Gastrocnemius medialis (tissue), 4 donors: ENCODE data around the gene TERT. TPM values are rescaled to one million over a fixed set of nuclear protein-coding genes. Genes with fewer than 3 reads are reported as not detected.

Experiments used
- ATAC-seq, 2 donors: fragments of 150-250 bp; one replicate each; pipeline ENCODE4 v1.9.1; 2016
- DNase-seq, 2 donors: peaks; one replicate each; pipeline ENCODE4 v3.0.0-alpha.2; 2019
- H3K27ac ChIP-seq, 4 donors: fragments of 200-600 bp; sonication (generic); 1 replicate in 1 of 4; 2 replicates in 3 of 4; pipeline ENCODE4 v1.5.1; 2016 to 2018; ENCODE audit warnings: mild to moderate bottlenecking in 2 of 4, moderate library complexity in 1 of 4
- H3K27me3 ChIP-seq, 3 donors: fragments of 200-600 bp; sonication (generic) in 2 of 3; 1 replicate in 1 of 3; 2 replicates in 2 of 3; pipeline versions ENCODE4 v1.5.1 to v1.6.0; 2016 to 2019; ENCODE audit warnings: mild to moderate bottlenecking in 1 of 3, moderate library complexity in 1 of 3
- H3K36me3 ChIP-seq, 2 donors: fragments of 200-600 bp; sonication (generic) in 1 of 2; one replicate each; pipeline ENCODE4 v1.5.1; 2017 to 2018
- H3K4me1 ChIP-seq, 2 donors: fragments of 200-600 bp; sonication (generic) in 1 of 2; one replicate each; pipeline ENCODE4 v1.5.1; 2016 to 2017; ENCODE audit warnings: mild to moderate bottlenecking in 2 of 2
- H3K4me3 ChIP-seq, 4 donors: fragments of 200-600 bp; sonication (generic) in 3 of 4; 1 replicate in 1 of 4; 2 replicates in 3 of 4; pipeline ENCODE4 v1.5.1; 2016 to 2019; ENCODE audit warnings: mild to moderate bottlenecking in 2 of 4
- H3K9me3 ChIP-seq, 3 donors: fragments of 200-600 bp; sonication (generic) in 2 of 3; 1 replicate in 1 of 3; 2 replicates in 2 of 3; pipeline ENCODE4 v1.5.1; 2016 to 2019
- CTCF ChIP-seq, 5 experiments: fragments of 450-650 bp in 3 of 5; fragments of 200-600 bp in 2 of 5; sonication (generic) in 2 of 5; IDR thresholded peaks in 4 of 5; conservative IDR thresholded peaks in 1 of 5; 1 replicate in 4 of 5; 2 replicates in 1 of 5; pipeline ENCODE4 v1.5.1; 2016 to 2019; ENCODE audit warnings: antibody characterized with exemption in 5 of 5, mild to moderate bottlenecking in 3 of 5, moderate library complexity in 3 of 5
- POLR2A ChIP-seq, 2 donors: fragments of 450-650 bp; IDR thresholded peaks; one replicate each; pipeline ENCODE4 v1.6.1; 2017; ENCODE audit warnings: antibody characterized with exemption in 2 of 2, mild to moderate bottlenecking in 2 of 2, moderate library complexity in 2 of 2
- in situ Hi-C, 4 donors: fragments of 200-750 bp; cut with MboI; loops; one replicate each; pipeline versions ENCODE4 v1.15.0 to v1.8.0; 2017; ENCODE audit warnings: low sequenced_read_pairs in 4 of 4
- intact Hi-C: fragments of 100-400 bp; cut with DNase I; formaldehyde crosslinking; loops from one replicate; pipeline ENCODE4 v1.15.1; 2023; ENCODE audit warnings: low total_unique reads
- total RNA-seq, 4 donors: library from RNA; depleted of rRNA; stranded (reverse); fragments of >200 nt; gene quantifications; one replicate each; pipeline versions ENCODE4 v1.1.0 to v1.2.3, GENCODE V29; 2016

Gene TERT
- total RNA-seq, 4 donors from 2014 or later: not detected

- no peak overlapping the region for H3K4me3 ChIP-seq
- intact Hi-C loops: no loop called here
- H3K4me1 ChIP-seq: no peaks in the 10 kb centered on the region
- DNase-seq: no peak
- no peak for ATAC-seq
- TF ChIP-seq CTCF (IDR thresholded peaks at IDR 0.05 in 4 of 5, conservative IDR thresholded peaks at IDR 0.05 in 1 of 5) (no peak), POLR2A (IDR thresholded peaks at IDR 0.05) (no peak)
- peaks cover 0 to 6% (median 0%) of the 10 kb centered on the region in 3 donors for H3K27me3 ChIP-seq
- in situ Hi-C loops: no loop called here
- no peaks in the 10 kb centered on the region for H3K36me3 ChIP-seq
- H3K27ac ChIP-seq: no peak overlapping the region
- no peaks in the 10 kb centered on the region for H3K9me3 ChIP-seq
Measured at GRCh38 chr5:1222147-1222546, 72.7 kb downstream of the TERT start.

GRCh38 chr5:1221721-1222120 is 73.1 kb downstream of the TERT start:
- H3K4me1 ChIP-seq: no peaks in the 10 kb centered on the region
- DNase-seq: no peak
- no peak for TF ChIP-seq POLR2A (IDR thresholded peaks at IDR 0.05)
- no peak for TF ChIP-seq CTCF (IDR thresholded peaks at IDR 0.05 in 4 of 5, conservative IDR thresholded peaks at IDR 0.05 in 1 of 5)
- no peak overlapping the region for H3K27ac ChIP-seq
- H3K9me3 ChIP-seq: no peaks in the 10 kb centered on the region
- in situ Hi-C loops (no loop called here), intact Hi-C loops (no loop called here)
- no peaks in the 10 kb centered on the region for H3K36me3 ChIP-seq
- no peak for ATAC-seq
- no peak overlapping the region for H3K4me3 ChIP-seq
- H3K27me3 ChIP-seq: peaks cover 0 to 6% (median 0%) of the 10 kb centered on the region in 3 donors

GRCh38 chr5:1220831-1221230 is 74.0 kb downstream of the TERT start:
- DNase-seq (no peak), ATAC-seq (no peak)
- in situ Hi-C loops (no loop called here), intact Hi-C loops (no loop called here)
- Histone ChIP-seq H3K27ac (no peak overlapping the region), H3K4me1 (no peaks in the 10 kb centered on the region), H3K4me3 (no peak overlapping the region), H3K27me3 (peaks cover 0 to 6% (median 0%) of the 10 kb centered on the region in 3 donors), H3K36me3 (no peaks in the 10 kb centered on the region), H3K9me3 (no peaks in the 10 kb centered on the region)
- TF ChIP-seq CTCF (IDR thresholded peaks at IDR 0.05 in 4 of 5, conservative IDR thresholded peaks at IDR 0.05 in 1 of 5) (no peak), POLR2A (IDR thresholded peaks at IDR 0.05) (no peak)

- ATAC-seq: no peak
- no peak for DNase-seq
- TF ChIP-seq CTCF (IDR thresholded peaks at IDR 0.05 in 4 of 5, conservative IDR thresholded peaks at IDR 0.05 in 1 of 5) (no peak), POLR2A (IDR thresholded peaks at IDR 0.05) (no peak)
- H3K27ac ChIP-seq: no peak overlapping the region
- H3K27me3 ChIP-seq: peaks cover 0 to 7% (median 0%) of the 10 kb centered on the region in 3 donors
- H3K4me1 ChIP-seq: no peaks in the 10 kb centered on the region
- intact Hi-C loops (no loop called here), in situ Hi-C loops (no loop called here)
- no peak overlapping the region for H3K4me3 ChIP-seq
- H3K36me3 ChIP-seq: no peaks in the 10 kb centered on the region
- H3K9me3 ChIP-seq: no peaks in the 10 kb centered on the region
Measured at GRCh38 chr5:1220351-1220750, 74.5 kb downstream of the TERT start.

GRCh38 chr5:1219768-1220100 is 75.1 kb downstream of the TERT start:
- H3K9me3 ChIP-seq: no peaks in the 10 kb centered on the region
- TF ChIP-seq CTCF (IDR thresholded peaks at IDR 0.05 in 4 of 5, conservative IDR thresholded peaks at IDR 0.05 in 1 of 5) (no peak), POLR2A (IDR thresholded peaks at IDR 0.05) (no peak)
- in situ Hi-C loops: no loop called here

More at GRCh38 chr5:1219768-1220100, 75.1 kb downstream of the TERT start:
- no peak for DNase-seq
- H3K4me3 ChIP-seq: no peak overlapping the region
- H3K36me3 ChIP-seq: no peaks in the 10 kb centered on the region
- H3K27ac ChIP-seq: no peak overlapping the region
- H3K4me1 ChIP-seq: no peaks in the 10 kb centered on the region
- no peak for ATAC-seq
- peaks cover 0 to 9% (median 2%) of the 10 kb centered on the region in 3 donors for H3K27me3 ChIP-seq
- intact Hi-C loops: no loop called here
